NCI-H128 (cell line): ENCODE results near the gene GRAMD1C.
"Not testable (repeated sequence)": the region's sequence is repeated elsewhere in the genome, so short reads cannot be mapped to it uniquely, and the experiment has no call there.

ENCODE experiments used
- DNase-seq: peaks from one replicate; lab custom pipeline; 2025; ENCODE audit not compliant: unreplicated experiment; lab: John Stamatoyannopoulos, UW

GRAMD1C gene

DNA sequence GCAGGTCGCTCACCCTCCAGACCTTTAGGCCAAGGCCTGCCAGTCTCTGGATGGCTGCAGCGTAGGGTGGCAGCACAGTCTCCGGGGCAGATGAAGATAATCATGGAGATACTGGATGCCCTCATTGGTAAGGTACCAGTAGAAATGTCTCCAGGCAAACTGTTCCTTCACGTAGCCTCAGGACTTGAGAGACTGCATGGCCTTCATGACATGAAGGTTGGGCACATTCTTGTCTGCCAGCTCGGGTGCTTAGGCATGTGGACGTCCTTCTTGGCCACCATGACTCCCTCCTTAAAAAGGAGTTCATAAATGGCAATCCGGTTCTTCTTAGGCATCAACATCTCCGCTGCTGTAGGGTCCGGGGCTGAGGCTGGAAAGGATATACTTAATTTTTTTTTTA lies 11.8 kb downstream of the GRAMD1C start:
- DNase-seq: not testable (repeated sequence)

- no peak for DNase-seq
Observed at GRCh38 chr3:113852506-113852905, 13.9 kb downstream of the GRAMD1C start.

DNA sequence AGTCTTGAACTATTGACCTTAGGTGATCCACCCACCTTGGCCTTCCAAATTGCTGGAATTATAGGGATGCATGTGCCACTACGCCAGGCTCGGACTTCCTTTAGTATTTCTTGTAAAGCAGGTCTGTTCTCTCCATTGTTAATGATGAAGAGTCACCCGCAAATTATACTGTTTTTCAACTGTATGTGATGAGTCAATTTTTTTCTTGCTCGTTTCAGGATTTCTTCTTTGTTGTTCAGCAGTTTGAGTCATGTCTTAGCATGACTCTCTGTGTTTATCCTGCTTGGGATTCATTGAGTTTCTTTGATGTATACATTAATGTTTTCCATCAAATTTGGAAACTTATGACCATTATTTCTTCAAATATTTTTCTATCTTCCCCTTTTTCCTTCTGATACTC lies 28.9 kb downstream of the GRAMD1C start:
- no peak for DNase-seq

DNA sequence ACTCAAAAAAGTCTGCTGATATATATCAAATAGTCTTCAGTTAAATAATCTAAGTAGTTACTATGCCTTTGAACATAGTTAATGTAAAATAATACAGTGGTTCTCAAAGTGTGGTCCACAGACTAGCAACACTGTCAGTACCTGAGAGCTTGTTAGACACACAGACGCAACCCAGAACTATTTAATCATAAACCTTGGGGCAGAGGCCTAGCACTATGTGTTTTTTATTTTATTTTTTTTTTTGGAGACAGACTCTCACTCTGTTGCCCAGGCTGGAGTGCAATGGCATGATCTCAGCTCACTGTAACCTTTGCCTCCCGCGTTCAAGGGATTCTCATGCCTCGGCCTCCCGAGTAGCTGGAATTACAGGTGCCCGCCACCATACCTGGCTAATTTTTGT lies 34.7 kb downstream of the GRAMD1C start:
- no peak for DNase-seq

GRCh38 chr3:113873814-113874526 lies 35.4 kb downstream of the GRAMD1C start:
- DNase-seq: no peak

GRCh38 chr3:113878403-113878802 lies 39.8 kb downstream of the GRAMD1C start:
- DNase-seq: no peak

- no peak for DNase-seq
Observed at GRCh38 chr3:113885050-113885449, 46.5 kb downstream of the GRAMD1C start.

- DNase-seq: no peak
Observed at GRCh38 chr3:113890256-113890900, 51.8 kb downstream of the GRAMD1C start.

GRCh38 chr3:113894927-113895326 lies 56.3 kb downstream of the GRAMD1C start:
- no peak for DNase-seq

DNA sequence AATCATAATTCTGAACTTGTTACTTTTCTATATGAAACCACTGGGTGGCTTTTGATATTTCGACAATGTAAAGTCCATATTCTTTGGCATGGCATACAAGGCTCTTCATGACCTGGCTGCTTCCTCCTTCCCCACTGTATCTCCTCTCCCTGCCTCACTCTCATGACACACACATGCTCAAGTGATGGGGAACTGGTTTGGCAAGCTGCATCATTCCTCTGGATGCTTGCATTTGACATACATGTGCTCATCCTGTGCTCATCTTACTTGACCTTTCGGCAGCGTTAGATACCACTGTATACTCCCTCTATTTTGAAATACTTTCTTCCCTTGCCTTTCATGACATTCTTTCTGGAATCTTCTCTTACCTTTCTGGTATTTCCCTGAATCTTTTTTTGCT lies 57.4 kb downstream of the GRAMD1C start:
- no peak for DNase-seq

GRCh38 chr3:113896930-113897329 lies 58.3 kb downstream of the GRAMD1C start:
- no peak for DNase-seq

- no peak for DNase-seq
Observed at GRCh38 chr3:113897373-113897777, 58.8 kb downstream of the GRAMD1C start.

DNA sequence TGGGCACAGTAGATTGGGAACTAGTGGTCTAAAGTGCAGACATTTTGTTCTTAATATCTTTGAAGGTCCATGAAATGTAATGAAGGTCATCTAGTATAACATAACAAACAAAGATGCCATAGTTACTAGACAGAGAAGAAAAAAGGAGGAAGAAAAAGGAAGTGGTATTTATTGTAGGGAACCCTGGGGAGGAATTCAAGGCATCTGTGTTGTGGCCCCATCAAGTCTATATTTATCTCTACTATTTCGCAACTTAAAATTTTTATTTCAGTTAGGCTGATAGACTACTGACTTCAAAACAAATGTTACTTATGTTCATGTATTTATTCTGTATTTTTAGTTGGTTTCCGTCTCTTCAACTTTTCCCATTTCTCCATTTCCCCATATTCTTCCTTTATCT lies 60.3 kb downstream of the GRAMD1C start:
- DNase-seq: no peak

DNA sequence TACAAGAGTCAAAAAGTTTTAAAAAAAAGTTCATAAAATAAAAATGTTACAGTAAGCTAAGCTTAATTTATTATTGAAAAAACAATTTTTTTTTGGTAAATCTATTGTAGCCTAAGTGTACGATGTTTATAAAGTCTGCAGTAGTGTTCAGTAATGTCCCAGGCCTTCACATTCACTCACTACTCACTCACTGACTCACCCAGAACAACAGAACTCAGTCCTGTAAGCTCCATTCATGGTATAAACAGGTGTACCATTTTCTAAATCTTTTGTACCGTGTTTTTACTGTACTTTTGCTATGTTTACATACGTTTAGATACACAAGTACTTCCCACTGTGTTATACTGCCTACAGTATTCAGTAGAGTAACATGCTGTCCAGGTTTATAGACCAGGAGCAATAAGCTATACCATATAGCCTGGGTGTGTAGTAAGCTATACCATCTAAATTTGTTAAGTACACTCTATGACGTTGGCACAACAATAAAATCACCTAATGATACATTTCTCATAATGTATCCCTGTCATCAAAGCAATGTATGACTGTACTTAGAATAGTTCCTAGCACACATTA lies 68.1 kb downstream of the GRAMD1C start:
- no peak for DNase-seq

- no peak for DNase-seq
Observed at GRCh38 chr3:113908133-113908532, 69.5 kb downstream of the GRAMD1C start.

DNA sequence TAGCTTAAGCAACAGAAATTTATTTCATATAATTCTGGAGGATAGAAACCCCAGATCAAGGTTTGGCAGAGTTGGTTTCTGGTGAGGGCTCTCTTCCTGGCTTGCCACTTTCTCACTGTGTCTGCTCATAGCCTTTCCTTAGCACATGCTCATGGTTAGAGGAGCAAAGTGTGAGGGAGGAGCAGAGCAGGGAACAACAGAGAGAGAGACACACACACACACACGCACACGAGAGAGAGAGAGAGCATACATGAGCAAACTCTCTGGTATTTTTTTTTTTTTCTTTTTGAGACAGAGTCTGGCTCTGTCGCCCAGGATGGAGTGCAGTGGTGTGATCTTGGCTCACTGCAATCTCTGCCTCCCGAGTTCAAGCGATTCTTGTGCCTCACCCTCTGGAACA lies 72.4 kb downstream of the GRAMD1C start:
- no peak for DNase-seq

DNA sequence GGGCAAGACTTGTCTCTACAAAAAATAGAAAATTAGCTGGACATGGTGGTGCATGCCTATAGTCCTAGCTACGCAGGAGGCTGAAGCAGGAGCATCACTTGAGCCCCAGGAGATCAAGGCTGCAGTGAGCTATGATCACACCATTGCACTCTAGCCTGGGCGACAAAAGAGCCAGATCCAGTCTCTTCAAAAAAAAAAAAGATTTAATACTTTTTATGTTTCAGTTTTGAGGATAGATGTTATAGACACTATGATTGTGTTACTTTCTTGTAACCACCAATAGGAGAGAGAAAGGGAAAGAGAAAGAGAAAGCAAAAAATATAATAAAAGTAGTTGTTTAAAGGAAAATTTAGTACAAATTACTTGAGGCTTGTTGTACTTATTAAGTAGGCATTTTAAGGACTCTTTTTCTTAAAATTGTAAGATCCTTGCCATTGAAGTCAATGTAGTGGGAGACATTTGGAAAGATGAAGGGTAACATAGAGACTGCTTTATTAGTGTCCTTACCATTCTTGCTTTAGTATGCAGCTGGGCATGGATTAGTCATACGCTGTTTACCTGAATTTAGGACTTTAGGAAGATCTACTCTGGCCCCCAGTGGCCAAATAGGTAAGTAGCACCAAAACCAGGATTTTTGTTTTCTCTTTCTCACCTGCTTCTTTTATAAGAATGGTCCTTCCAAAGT lies 74.1 kb downstream of the GRAMD1C start:
- DNase-seq: peak; percentile 8

- no peak for DNase-seq
Observed at GRCh38 chr3:113914646-113915045, 76.1 kb downstream of the GRAMD1C start.

- DNase-seq: no peak
Observed at GRCh38 chr3:113927556-113927955, 89.0 kb downstream of the GRAMD1C start.

DNA sequence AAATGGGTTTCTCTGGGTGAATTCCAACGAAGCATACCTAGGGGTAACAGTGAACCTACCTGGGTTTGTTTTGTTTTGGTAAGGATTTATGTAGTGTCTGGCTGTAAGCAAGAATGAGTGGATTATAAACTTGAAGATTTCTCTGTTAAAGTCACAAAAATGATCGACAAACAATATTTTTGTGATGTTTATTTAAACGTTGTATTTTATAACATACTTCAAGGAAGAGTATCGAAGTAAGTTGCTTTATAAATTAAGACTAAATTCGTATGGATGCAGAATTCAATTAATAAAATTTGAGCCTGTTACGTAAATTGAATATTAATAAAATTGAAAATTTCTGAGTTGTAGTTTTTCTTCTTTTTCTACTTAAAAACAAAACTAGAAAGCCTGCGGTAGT lies 108.2 kb downstream of the GRAMD1C start:
- no peak for DNase-seq

- peak; percentile 70 for DNase-seq
Observed at GRCh38 chr3:113947372-113948014, 108.9 kb downstream of the GRAMD1C start, which contains the start of gene ZDHHC23. TSS of gene ZDHHC23 (plus strand) at chr3:113948013. CDS start at chr3:113948803, 790 bp downstream.
